HT-29 (cell line): ENCODE data around the gene DNAAF1. TPM values are rescaled to one million over a fixed set of nuclear protein-coding genes. Genes with fewer than 3 reads are reported as not detected.

Experiments
- DNase-seq: peaks from one replicate; pipeline ENCODE4 v3.0.0-alpha.2; 2015; ENCODE audit warnings: low spot score
- total RNA-seq: library from RNA; depleted of rRNA; stranded (reverse); fragments of >200 nt; shearing (Covaris generic); gene quantifications from 2 replicates; pipeline ENCODE4 v1.2.3, GENCODE V29; 2014

Gene DNAAF1
- total RNA-seq, 1 experiment from 2014 or later: 0.08 TPM

DNA sequence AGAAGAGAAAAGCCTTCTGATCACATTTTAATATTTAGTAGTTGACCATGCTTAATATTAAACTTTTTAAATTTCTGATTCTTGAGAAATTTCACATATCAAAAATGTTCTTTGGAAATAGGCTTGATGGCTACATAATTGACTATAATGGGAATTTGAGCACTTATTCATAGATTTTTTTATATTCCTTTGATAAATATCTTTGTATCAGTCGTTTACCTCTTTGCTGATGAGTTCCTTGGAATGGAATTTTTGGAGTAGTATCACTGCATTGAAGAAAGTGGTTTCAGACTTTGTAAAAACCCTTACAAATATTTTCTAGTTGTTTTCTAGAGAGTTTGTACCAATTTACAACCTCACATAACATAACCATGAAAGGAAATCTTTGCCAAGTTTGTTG lies 14.7 kb downstream of the DNAAF1 start:
- DNase-seq: no peak

DNA sequence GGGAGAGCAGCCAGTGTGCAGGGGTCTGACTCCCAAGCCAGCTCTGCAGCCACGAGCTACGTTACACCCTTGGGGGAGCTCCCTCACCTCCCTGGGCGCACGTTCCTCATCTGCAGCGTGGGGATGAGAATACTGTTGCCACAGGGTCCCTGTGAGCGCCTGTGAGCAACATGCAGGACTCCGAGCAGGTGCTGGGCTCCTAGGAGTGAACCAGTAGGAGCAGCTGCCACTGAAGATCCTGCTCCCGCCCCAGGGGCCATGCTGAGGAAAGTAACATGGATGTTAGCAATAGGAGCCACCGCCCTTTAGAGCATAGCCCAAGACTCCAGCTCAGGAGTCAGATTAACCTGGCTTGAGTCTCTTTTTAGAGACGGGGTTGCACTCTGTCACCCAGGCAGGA lies 15.9 kb downstream of the DNAAF1 start:
- DNase-seq: no peak

DNA sequence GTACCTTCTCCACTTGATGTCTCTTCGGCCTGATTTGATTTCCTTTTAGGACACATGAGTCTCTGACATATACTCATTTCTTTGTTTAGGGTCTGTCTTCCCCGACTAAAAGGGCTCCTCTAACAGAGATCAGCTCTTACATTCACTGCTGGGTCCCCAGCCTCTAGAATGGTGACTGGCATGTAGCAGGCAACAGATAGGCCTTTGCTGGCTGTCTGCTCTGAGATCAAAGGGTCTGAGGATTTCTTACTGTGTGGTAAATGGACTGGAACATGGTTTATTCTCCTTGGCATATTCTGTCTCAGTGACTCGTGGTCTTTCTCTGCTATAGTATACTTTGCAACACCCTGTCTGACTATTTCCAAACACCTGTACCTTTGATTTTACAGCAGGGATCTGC lies 16.7 kb downstream of the DNAAF1 start:
- no peak for DNase-seq

DNA sequence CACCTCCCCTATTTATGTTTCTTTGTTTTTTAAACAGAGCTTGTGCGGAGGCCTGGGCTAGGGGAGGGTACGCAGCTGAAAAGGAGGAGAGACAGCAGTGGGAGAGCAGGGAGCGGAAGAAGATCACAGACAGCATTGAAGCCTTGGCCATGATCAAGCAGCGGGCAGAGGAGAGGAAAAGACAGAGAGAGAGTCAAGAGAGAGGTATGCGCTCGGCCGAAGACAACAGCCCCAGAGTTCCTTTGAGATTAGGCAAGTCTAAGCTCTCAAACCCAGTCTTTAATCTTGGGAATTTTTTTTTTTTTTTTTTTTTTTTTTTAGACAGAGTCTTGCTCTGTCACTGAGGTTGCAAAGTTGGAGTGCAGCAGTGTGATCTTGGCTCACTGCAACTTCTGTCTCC lies 20.6 kb downstream of the DNAAF1 start:
- no peak for DNase-seq

DNA sequence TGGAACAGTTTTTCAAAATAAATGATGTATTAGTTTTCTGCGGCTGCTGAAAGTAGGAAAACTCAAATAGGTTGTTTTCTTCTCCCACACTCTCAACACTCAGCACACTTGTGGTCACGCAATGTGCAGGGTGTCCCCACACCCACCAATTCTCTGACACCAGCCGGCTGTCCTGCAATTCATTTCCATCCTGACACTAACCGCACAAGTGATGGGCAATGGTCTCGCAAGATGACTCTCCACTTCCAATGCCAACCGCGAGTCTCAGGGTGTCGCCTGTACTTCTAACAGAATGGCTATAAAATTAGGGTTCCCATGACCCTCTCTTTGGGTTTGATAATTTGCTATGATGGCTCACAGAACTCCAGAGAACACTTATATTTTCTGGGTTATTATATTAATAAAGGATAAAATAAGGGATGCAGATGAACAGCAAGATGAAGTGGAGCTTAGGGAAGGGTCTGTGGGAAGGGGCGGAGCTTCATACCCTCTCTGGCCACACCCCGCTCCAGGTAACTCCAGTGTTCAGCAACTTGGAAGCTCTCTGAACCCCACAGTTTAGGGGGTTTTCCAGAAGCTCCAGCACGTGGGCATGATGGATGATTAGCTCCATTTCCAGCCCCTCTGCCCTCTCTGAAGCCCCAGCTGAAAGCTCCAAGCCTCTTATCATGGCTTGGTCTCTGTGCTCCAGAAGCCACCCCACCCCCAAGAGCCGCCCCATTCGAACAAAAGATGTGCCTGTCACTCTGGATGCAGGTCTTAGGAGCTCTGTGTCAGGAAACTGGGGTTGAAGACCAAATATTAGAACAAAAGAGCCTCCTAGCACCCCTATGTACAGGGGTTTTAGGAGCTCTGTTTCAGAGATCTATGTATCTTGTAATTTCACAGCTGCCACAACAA lies 21.9 kb downstream of the DNAAF1 start:
- no peak for DNase-seq

DNA sequence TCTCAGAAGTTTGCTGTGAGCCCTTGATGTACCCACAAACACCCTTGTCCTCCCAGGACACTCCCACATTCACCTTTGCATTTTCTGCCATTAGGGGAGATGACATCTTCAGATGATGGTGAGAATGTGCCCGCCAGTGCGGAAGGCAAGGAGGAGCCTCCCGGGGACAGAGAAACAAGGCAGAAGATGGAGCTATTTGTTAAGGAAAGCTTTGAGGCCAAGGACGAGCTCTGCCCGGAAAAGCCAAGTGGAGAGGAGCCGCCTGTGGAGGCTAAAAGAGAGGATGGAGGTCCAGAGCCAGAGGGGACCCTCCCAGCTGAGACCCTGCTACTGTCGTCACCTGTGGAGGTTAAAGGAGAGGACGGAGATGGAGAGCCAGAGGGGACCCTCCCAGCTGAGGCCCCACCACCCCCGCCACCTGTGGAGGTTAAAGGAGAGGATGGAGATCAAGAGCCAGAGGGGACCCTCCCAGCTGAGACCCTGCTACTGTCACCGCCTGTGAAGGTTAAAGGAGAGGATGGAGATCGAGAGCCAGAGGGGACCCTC lies 24.7 kb downstream of the DNAAF1 start:
- no peak for DNase-seq

DNA sequence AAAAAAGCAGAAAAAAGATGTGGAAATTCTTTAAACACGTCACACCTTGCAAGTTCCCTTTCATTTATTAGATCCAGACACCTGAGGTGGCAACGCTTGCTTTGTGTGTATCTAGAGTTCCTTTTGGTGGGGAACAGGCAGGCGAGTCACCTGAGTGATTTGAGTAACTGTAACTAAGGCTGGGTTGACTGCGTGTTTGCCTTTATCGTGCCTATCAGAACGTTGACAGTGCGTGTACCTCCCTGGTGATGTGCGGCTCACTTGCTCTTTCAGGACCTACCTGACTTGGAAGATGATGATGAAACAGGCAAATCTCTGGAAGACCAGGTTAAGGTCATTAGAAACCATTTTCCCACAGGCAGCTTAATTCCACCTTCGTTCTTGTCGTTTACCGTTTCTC lies 29.3 kb downstream of the DNAAF1 start:
- DNase-seq: no peak

DNA sequence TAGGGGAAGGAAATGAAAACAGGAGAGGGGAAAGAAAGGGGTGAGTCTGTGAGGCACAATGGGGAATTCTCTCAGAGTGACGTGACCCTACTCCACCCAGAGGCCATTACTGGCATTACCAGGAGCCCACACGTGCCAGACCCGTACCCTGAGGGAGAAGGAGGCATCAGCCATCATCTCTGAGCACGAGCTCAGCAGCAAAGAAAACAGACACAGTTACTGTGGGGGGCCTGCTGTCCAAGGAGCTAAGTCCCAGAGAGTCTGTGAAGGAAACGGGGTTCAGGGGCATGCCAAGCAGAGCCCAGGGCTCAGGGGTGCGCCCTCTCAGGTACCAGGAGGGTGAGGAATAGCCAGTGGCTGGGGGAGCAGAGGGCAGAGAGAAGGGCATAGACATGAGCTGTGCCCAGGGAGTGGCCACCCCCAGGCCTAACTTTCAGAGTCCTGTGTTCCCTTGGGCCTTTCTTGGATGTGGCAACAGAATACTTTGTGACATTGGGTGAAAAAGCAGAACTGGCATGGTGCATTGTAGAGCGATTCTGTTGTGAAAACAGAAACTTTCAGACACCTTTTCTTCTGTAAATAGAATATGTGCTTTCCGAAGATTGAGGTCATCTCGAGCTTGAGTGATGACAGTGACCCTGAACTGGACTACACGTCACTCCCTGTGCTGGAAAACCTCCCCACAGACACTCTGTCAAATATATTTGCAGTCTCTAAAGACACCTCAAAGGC lies 30.4 kb downstream of the DNAAF1 start:
- peak; percentile 68 for DNase-seq

DNA sequence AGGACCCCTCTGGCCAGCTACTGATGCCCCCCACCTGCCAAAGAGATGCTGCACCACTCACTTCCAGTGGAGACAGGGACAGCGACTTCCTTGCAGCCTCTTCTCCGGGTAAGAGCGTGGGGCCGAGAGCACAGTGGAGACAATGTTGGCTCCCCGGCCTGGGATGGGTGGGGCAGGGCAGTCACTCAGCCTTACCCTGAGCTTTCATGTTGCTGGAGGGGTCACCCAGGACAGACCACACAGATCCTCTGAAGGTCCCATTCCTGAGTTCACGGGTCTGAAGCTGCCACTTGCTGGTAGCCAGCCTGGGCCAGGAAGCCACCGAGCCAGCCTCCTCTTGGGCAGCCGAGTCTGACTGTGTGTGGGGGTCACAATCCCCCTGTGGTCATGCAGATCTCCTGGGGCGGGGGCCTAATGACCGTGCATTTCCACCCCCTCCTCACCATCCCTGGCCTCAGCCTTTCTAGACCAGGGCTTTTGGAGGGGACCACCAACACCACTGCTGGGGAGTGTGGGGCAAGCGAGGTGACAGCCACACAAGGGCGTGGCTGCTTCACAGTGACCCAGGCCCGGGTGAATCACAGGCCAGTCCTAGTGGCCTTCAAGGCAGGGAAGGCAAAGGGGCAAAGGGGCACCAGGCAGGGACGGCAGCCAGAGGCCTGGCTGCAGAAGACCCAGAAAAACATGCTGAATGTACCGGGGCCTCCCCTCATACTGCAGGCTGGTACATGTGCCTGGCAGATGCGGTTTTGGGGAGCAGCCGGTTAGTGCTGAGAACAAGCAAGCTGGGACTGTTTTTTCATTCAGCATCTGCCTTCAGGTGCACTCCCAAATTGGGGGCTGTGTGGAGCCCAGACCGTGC lies 31.3 kb downstream of the DNAAF1 start:
- no peak for DNase-seq

DNA sequence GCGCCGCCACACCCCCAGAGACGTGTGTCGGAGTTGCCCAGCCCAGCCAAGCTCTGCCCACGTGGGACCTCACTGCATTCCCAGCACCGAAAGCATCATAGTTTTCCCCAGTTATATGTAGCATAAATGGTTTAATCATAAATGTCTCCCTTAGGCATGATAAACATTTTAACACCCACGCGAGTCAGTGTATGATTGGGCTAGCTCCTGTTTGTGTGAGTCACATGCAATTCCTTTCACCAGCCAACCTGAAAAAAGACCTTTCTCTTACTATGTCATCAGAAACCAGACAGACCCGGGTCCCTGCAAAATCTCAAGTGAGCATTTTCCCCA lies 32.6 kb downstream of the DNAAF1 start:
- no peak for DNase-seq

DNA sequence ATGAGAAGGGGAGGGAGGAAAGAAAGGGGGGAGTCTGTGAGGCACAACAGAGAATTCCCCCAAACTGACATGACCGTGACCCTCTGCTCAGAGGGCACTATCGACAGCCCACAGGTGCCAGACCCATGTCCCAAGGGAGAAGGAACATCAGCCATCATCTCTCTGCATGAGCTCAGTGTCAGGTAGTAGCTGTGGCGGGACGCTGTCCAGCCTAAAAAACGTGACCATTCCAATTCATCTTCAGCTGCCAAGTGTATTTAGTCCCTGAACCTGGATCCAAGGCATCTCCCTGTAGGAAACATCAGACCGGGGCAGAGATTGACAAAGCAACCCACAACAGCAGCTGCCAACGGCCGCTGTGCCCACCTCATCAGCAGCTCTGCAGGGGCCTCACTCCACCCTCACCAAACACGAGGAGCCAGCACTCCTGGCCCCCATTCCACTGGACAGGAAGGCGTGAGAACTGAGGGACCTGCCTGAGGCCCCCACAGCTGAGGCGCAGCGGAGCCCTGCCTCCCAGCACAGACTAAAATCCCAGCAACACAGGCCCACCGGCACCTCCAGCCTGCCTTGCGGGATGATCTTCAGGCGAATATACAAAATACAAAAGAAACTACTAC lies 33.1 kb downstream of the DNAAF1 start:
- no peak for DNase-seq

DNA sequence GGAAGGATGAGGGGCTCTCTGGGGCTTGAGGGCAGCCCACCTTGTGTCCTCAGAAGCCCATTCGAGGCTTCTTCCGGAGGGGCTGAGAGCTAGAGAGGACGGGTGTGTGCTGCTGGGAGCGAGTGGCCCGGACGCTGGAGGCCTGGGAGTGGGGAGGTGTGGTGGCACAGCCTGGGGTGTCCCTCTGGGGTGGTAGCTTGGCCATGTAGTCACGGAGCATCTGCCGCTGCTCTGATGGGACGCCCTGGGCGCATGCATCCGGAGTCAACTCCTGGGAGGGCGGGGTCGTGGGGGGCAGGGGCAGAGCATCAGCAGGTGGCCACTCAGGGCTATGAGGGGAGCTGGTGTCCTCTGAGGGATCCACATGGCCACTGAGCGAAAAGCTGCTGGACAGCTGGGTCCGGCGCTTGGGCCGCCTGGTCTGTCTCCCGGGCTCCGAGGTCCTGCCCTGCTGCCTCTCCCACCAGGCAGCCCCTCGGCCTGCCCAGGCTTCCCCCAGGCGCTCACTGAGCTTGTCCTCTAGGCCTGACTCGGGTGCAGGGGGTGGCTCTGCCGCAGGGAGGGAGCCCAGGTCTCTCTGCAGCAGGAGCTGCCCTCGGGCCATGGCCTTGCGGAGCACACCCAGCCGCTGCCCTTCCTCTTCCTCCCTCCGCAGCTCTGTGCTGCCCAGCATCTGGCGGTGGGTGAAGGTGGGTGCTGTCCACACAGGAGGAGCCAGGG lies 33.9 kb downstream of the DNAAF1 start:
- no peak for DNase-seq

DNA sequence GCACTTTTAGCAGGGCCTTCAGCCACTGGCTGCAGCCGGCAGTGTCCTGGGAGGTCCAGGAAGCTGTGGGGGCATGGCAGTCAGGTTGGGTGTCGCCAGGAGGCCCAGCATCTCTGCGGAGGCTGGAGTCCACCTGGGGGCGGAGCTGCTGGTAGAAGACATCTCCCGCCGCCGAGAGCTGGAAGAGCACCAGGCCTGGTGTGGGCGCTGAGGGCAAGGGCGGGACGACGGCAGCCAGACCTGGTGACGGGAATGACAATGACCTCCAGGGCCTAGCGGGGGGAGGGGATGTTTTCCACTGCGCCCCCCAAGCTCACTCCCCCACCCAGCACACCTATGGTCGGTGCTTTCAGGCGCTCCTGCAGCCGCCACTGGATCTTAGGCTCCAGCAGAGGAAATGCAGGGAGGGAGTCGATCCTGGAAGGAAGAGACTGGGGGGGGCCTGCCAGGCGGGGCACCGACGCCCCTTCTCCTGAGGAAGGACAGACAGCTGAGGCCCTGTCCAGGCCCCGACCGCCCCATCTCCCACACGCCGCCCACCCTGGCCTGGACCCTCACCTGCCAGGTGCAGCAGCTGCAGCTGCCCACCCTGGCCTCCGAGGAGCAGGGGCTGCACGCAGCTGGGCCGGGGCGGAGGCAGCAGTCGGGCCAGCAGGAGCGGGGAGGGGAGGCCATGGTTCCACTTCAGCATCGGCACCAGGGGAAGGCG lies 34.7 kb downstream of the DNAAF1 start:
- DNase-seq: no peak

DNA sequence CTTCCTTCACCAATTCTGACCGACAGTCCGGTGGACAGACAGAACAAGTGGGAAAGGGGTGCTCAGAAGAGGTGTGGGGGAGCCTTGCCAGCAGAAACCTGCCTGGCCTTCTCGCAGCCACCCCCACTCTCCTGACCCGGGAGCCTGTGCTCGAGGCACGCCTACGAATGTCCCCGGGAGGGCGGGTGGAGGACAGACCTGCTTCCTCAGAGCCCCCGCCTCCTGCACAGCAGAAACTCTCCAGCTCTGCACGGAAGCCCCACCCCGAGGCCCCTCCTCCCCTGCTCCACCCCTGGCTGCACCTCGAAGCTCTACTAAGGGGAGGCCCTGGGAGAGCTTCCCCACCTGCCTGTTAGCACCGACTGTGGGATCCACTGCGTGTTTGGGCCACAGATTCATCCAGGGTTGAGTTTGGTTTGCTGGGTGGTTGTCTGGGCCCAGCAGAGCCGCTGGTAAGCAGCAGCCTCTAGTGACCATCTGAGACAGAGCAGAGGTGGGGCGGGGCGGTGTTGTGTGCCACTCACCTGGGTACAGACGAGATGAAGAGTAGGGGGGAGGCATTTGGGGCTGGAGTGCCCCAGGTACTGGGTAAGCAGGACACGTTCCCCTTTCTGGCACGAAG lies 35.5 kb downstream of the DNAAF1 start:
- DNase-seq: no peak

DNA sequence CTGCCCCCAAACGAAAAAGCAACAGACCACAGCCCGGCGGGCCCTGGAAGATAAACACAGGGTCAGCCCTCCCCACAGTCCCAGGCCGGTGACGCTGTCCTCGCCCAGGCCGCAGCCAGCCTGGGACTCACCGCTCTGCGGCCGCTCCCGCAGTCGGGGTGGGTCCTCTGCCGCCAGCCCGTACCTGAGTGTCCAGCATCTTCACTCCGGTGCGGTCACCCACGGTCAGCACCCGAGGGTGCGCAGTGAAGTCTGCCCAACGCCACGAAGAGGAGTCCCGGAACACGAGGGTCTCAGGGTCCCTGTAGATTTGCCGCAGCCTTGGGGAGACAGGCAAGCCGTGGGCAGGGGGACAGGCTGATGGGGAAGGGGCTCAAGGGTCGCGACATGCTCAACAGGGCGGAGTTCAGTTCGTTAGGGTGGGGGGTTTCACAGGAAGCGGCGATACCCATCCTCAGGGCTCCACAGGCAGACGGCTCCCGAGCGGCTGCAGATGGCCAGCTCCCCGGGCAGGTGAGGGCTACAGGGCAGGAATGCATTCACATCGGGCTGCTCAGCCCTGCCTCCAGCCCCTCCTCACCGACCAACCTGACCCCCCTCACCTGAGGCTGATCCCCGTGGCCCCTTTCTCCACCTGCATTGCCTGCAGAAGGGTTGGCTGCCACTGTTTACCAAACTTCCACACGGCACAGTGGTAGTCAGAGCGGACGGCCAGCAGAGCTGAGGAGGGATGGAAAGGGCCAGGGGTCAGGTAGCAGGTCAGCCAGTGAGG lies 36.2 kb downstream of the DNAAF1 start:
- DNase-seq: no peak

DNA sequence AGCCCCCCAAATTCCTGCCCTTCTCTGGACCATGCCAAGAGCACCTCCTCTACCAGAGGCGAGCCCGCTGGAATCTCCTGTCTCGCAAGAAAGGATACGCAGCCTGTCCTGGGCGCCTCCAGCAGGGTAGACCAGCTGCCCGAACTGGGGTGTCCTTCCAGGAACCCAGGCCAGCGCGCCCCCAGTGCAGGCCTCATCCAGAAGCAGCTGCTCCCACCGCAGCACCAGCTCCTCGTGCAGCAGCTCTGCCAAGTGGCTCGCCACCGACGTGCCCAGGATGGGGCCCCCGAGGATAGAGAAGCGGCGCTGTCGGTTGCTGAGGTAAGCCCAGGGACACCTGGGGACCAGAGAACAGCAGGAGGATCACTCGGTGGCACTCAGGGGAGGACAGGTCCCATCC lies 37.0 kb downstream of the DNAAF1 start:
- no peak for DNase-seq

DNA sequence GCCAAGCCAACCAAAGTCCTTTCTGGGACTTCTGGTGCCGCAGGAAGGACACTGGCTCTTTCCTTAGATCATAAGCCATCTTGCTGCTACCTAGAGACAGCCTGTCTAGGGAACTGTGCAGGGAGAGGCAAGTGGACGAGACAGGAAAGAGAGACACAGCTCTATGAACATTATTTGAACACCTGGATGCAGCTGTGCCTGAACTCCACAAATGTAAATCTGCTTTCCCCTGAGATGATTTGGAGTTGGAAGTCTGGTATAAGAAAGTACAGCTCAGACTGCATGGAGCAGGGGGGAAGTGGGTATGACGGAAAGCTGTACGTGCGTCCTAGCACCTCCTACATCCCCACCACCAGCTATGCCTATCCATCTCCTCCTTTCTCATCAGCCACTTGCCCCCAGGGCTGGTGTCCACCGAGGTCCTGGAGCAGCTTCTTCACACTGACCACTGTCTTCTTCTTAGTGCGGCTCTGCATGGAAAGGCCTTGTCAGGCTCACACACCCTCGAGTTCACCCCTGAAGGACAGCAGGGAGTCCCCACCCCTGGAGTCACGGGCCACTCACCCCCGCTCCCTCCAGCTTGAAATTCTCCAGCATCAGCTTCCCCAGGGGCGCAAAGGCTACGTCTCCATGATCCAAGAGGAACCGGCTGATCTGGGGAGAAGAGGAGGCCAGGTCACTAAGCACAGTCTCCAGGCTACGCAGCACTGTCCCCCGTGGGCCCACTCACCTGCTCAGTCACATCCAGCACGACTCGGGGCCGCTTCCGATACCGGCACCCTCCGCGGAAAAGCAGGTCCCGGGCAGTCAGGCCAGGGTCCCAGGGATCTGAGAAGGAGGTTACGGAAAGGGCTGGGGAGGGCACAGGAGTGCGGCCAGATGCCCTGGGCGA lies 37.8 kb downstream of the DNAAF1 start:
- DNase-seq: no peak

DNA sequence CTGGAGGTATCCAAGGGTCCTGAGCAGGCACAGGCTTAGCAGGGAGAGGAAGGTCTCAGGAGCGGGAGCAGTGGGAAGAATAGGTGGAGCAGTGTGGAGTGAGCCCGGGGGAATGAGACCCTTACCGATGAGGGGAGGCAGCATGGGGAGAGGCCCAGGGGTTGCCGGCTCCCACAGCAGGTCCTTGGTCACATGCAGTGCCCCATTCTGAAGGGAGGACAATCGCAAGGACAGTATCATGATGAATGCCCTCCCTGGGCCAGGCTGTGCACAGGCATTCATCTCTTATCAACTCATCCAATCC lies 38.4 kb downstream of the DNAAF1 start:
- DNase-seq: no peak
